T-helper 1 cell (primary cell): ENCODE measurements around the gene LCOR.

ENCODE experiments used
- DNase-seq, 5 donors: peaks; one replicate each; pipeline ENCODE4 v3.0.0-alpha.2; 2012 to 2020

LCOR gene

DNA sequence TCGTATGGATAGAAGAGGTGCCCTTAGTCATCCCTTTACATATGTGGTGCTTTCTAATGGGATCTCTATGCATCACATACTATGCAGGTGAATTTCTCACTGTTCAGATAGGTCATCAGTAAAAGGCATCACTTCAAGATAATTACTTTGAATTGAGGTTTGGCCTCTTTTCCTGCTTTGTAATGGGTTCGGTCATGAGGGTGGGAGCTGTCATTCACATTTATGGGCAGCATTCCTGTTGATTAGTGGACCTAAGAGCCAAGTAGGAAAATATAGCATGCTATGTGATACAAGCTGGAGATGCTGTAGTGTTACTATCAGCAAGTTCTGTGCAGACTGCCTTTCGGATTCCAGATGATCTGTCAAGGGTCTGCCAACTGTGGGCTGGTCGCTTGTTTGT lies 156.3 kb downstream of the LCOR start:
- no peak for DNase-seq

GRCh38 chr10:96991313-96991841 lies 159.3 kb downstream of the LCOR start:
- no peak for DNase-seq

- DNase-seq: no peak
These were observed 160.6 kb downstream of the LCOR start for GRCh38 chr10:96992721-96993120.

- no peak for DNase-seq
These were observed 163.8 kb downstream of the LCOR start for GRCh38 chr10:96995851-96996250.

GRCh38 chr10:96996275-96996965 lies 164.3 kb downstream of the LCOR start:
- DNase-seq: no peak

DNA sequence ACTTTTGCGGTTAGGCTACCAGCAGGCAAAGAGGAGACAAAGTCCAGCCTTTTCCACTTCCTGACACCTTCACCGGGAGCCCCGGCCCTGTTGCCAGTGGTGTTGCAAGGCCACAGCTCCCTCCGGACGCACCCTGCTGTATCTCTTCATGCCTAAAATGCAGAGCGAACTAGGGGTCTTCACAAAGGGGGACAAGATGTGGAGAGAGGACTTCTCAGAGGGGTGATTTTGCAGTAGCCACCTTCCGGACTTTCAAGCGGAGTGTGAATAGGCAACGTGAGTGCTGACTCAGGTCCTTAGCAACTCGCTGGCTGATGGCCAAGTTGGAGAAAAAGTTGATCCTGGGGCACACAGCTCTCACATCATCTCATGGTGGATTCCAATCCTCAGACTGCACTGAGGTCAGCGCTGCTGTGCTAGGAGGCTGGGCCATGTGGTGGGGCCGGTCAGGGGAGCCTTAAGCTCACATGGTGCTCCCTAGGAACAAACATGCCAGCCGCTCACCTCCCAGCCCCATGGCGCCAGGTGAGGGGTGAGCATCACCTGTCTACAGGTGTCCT lies 166.3 kb downstream of the LCOR start:
- no peak for DNase-seq

DNA sequence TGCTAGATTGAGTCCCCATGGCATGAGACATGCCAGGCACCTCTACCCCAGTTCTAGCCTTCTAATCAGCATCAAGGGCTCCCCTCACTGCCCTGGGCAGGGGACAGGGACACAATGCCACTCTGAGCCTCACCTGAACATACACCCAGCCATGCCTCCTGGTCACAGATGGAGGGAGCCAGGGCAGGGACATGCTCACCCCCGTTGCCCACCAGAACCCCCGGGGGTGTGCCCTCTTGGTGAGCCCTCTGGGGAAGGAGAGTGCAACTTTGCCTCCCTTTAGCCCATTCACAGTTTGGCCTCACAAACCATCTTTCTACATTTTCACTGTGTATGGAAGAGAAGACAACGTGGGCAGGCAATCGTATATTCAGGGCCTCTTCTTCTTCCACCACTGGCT lies 167.2 kb downstream of the LCOR start:
- no peak for DNase-seq

DNA sequence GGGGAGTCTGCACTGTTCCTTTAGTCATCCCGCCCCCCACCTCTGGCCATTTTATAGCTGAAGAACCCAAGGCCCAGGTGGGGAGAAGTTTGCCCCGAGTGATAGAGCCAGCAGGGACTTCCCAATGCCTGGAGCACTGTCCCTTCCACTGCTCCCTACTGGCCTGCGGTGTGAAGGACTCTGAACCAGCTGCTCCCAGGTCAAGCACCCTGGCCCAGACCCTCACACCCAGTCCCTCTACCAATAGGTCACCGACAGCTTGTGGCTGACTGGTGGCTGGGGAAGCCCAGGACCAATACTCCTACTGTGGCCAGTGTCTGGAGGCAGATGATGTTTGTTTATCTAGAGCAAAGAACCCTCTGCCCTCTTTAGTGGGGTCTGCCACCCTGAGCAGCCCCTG lies 167.9 kb downstream of the LCOR start:
- no peak for DNase-seq

DNA sequence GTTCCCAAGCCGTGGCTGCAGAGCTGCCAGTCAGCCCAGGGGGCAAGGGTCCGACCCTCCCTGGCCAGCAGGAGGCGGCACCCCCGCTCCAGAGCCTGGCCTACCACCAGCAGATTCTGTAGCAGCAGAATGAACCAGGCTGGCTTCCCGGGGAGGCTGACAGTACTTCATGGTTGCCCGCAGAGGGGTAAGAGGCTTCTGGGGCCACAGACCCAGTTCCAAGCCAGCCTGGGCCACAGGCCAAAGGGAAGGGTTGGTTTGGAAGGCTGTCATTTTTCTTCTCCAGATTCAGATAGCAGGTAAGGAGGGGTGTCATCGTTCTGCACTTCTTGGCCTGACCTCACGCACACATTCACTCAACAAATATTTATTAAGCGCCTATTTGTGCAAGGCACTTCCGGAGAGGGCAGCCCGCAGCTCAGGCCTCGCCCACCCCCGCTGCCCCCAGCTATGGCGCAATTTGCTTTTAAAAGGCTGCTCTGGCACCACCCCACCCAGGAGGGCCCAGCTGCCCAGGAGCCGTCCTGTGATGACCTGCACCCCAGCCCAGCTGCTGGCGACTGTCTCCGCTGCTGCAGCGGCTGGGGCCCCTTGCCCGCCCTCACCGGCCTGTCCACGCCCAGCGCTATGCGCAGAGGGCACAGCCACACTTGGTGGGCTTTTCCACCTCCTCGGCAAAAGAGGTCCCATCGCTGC lies 168.5 kb downstream of the LCOR start:
- no peak for DNase-seq

GRCh38 chr10:97001183-97001991 lies 169.3 kb downstream of the LCOR start:
- no peak for DNase-seq

DNA sequence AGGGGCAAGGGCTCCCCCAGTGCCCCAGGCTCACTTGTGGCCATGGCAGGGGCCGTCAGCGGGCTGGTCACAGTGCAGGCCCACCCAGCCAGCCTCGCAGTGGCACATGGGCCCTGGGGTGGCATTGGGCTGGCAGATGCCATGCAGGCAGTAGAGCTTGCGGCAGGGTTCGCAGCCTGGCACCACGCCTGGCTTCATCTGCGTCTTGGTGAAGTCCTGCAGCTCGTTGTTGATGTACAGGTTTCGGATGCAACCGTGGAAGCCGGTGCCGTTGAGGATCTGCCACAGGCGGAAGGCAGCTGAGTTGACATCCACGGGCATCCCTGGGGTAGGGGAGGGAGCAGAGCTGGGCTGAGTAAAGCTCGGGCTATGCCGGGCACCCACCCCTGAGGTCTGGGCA lies 170.6 kb downstream of the LCOR start:
- DNase-seq: no peak

DNA sequence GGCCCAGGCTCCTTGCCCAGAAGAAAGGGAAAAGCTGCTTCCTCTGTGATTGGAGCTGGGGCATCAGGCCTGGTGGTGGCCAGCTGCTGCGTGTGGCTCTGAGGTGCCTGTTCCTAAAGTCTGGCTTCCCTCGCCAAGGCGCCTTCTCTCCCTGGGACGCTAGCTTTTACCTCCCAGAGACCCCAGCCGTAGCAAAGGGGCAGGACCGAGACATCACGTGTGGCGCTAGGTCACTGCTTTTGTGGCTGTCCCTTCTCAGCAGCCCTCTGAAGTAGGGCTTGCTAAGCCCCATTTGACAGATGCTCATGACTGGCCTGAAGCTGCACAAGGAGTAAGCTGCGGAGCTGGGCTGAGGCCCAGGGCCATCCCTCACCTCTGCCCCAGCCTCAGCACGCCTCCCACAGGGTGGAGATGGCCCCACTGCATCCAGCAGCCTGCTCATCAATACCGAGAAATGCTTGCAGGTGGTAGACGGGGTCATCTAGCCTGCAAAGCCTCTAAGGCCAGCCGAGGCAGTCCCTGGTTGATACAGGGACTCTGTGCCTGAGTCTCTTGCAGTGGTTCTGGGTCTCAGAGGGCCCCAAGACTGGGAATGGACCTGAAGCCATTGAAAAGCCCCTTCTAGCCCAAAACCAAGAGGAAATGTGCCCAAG lies 171.2 kb downstream of the LCOR start:
- no peak for DNase-seq

- no peak for DNase-seq
These were observed 171.7 kb downstream of the LCOR start for GRCh38 chr10:97003804-97004201.

DNA sequence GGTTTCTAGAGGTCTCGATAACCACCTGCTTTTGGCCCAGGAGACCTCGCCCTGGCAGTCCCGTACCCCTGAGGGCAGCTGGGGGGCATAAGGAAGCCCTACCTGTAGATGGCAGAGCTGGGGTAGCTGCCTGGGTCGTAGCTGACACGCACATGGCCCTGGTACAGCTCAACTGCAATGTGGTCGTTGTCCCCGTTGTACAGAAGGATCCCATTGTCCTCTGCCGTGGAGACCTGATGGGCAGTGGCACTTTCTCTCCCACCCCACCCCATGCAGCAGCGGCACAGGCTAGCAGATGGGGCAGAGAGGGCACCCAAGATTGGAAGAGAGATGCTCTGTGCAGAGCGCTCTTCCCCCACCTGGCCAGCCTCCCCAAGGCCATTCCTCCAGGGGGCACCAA lies 172.5 kb downstream of the LCOR start:
- no peak for DNase-seq

- DNase-seq: no peak
These were observed 173.3 kb downstream of the LCOR start for GRCh38 chr10:97005349-97005748.

DNA sequence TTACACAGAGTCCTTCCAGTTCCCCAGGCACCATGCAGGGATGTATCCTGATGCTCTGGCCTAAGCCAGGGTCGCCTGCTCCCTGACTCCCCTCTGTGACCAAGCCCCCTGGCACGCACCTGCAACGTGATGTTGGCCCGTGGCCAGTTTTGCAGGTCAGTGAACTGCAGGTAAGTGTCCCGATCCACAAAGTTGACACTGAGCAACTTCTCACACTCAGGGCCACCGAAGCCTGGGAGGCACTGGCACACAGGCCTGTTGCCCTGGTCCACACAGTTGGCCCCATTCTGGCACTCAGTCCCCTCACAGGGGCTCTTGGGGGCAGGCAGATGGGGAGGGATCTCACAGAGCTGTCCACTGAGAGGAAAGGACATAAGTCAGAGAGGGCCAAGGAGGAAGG lies 174.3 kb downstream of the LCOR start:
- DNase-seq: no peak

GRCh38 chr10:97007417-97007816 lies 175.3 kb downstream of the LCOR start:
- no peak for DNase-seq

- no peak for DNase-seq
These were observed 178.7 kb downstream of the LCOR start for GRCh38 chr10:97010695-97011206.

DNA sequence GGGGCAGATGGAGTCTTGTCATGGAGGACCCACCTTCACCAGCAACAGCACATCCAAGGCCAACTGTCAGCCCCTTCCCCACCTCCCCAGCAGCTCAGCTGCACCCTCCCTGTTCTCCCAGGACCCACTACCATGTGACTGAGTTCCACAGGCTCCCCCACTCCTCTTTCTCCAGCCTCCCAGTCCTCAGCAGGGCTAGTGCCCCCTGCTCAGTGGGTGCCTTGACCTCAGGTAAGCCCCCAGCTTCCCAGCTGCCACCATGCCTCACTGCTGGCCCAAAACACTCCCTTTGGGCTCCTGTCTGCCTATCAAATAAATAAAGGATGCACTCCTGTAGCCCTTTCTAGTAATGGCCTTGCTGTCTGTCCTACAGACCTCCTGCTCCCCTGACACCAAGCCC lies 179.3 kb downstream of the LCOR start:
- DNase-seq: no peak

- DNase-seq: no peak
These were observed 180.4 kb downstream of the LCOR start for GRCh38 chr10:97012470-97012869.

GRCh38 chr10:97013568-97013967 lies 181.5 kb downstream of the LCOR start:
- DNase-seq: no peak

GRCh38 chr10:97013983-97014382 lies 181.9 kb downstream of the LCOR start:
- no peak for DNase-seq

- DNase-seq: no peak
These were observed 183.1 kb downstream of the LCOR start for GRCh38 chr10:97015240-97015639.
